HepG2 (cell line): ENCODE measurements around the gene GDF15. TPM values are rescaled to one million over a fixed set of nuclear protein-coding genes. Genes with fewer than 3 reads are reported as not detected.

Experiments used
- BCLAF1 ChIP-seq: fragments of 450-650 bp; IDR thresholded peaks from 2 replicates; pipeline ENCODE4 v1.6.1; 2017; ENCODE audit warnings: mild to moderate bottlenecking
- GPBP1L1 ChIP-seq: sonication (generic); formaldehyde crosslinking; IDR thresholded peaks from 2 replicates; pipeline ENCODE4 v1.5.0; 2020; ENCODE audit warnings: mild to moderate bottlenecking, missing genetic modification reagents
- HES4 ChIP-seq: sonication (generic); formaldehyde crosslinking; IDR thresholded peaks from 2 replicates; pipeline ENCODE4 v1.9.0; 2021; ENCODE audit warnings: mild to moderate bottlenecking, missing genetic modification reagents, borderline replicate concordance
- HMGA1 ChIP-seq: sonication (generic); formaldehyde crosslinking; conservative IDR thresholded peaks from 2 replicates; pipeline ENCODE4 v1.4.0; 2020; ENCODE audit warnings: missing genetic modification reagents
- HMGXB3 ChIP-seq: sonication (generic); formaldehyde crosslinking; IDR thresholded peaks from 2 replicates; pipeline ENCODE4 v1.4.0; 2020; ENCODE audit warnings: missing genetic modification reagents, borderline replicate concordance
- KLF15 ChIP-seq: sonication (generic); formaldehyde crosslinking; IDR thresholded peaks from 2 replicates; pipeline ENCODE4 v1.8.1; 2023; ENCODE audit warnings: borderline replicate concordance, mild to moderate bottlenecking, inconsistent platforms, missing genetic modification reagents, mixed read lengths
- MAFG ChIP-seq: sonication (generic); formaldehyde crosslinking; IDR thresholded peaks from 2 replicates; pipeline ENCODE4 v1.5.1; 2020; ENCODE audit warnings: mild to moderate bottlenecking, missing genetic modification reagents
- MTERF4 ChIP-seq: sonication (generic); formaldehyde crosslinking; IDR thresholded peaks from 2 replicates; pipeline ENCODE4 v1.8.0; 2023; ENCODE audit warnings: mild to moderate bottlenecking, missing genetic modification reagents
- MZF1 ChIP-seq: sonication (generic); formaldehyde crosslinking; IDR thresholded peaks from 2 replicates; pipeline ENCODE4 v1.8.1; 2023; ENCODE audit warnings: mild to moderate bottlenecking, missing genetic modification reagents, borderline replicate concordance
- PRDM10 ChIP-seq: sonication (generic); formaldehyde crosslinking; IDR thresholded peaks from 2 replicates; pipeline ENCODE4 v1.4.0; 2020; ENCODE audit warnings: low read depth, missing genetic modification reagents
- XRCC5 ChIP-seq: fragments of 200-400 bp; formaldehyde crosslinking; optimal IDR thresholded peaks from 2 replicates; pipeline ENCODE3; 2017; ENCODE audit warnings: mild to moderate bottlenecking, low read length
- ZFP1 ChIP-seq: IDR thresholded peaks from 2 replicates; pipeline ENCODE4 v1.6.1; 2016
- ZKSCAN5 ChIP-seq: sonication (generic); formaldehyde crosslinking; IDR thresholded peaks from 2 replicates; pipeline ENCODE4 v1.5.1; 2020; ENCODE audit warnings: mild to moderate bottlenecking, missing genetic modification reagents
- ZNF24 ChIP-seq: fragments of 450-650 bp; IDR thresholded peaks from 2 replicates; pipeline ENCODE4 v1.6.1; 2017; ENCODE audit warnings: antibody characterized with exemption, mild to moderate bottlenecking
- ZNF781 ChIP-seq: sonication (generic); formaldehyde crosslinking; IDR thresholded peaks from 2 replicates; pipeline ENCODE4 v1.5.1; 2020; ENCODE audit warnings: borderline replicate concordance, mild to moderate bottlenecking, missing genetic modification reagents; ENCODE audit errors: not compliant biosample characterization
- polyA plus RNA-seq, 8 experiments: library from polyadenylated mRNA; depleted of rRNA in 3 of 8; stranded (reverse) in 7 of 8; unstranded in 1 of 8; fragments of >200 nt; fragmentation: Illumina TruSeq in 4 of 8; extraction: Trizol in 4 of 8; gene quantifications; 2 replicates each; pipeline versions ENCODE4 v1.2.1 to v1.2.3, GENCODE V29; 2011 to 2016; ENCODE audit warnings: low read depth in 4 of 8, missing spikeins in 1 of 8, mixed read lengths in 1 of 8; ENCODE audit not compliant: insufficient read depth in 1 of 8
- total RNA-seq, 5 experiments: library from RNA; depleted of rRNA; stranded (reverse); fragments of >200 nt; fragmentation: Illumina TruSeq; extraction: Trizol; gene quantifications; 2 replicates each; pipeline ENCODE4 v1.2.3, GENCODE V29; 2016; ENCODE audit warnings: low read depth in 1 of 5

GDF15 gene
- total and polyA plus RNA-seq, 2 of the 13 experiments (the other 11 are each of a cell fraction or from before 2014, with no cell fraction given) = 146 to 422 TPM

DNA sequence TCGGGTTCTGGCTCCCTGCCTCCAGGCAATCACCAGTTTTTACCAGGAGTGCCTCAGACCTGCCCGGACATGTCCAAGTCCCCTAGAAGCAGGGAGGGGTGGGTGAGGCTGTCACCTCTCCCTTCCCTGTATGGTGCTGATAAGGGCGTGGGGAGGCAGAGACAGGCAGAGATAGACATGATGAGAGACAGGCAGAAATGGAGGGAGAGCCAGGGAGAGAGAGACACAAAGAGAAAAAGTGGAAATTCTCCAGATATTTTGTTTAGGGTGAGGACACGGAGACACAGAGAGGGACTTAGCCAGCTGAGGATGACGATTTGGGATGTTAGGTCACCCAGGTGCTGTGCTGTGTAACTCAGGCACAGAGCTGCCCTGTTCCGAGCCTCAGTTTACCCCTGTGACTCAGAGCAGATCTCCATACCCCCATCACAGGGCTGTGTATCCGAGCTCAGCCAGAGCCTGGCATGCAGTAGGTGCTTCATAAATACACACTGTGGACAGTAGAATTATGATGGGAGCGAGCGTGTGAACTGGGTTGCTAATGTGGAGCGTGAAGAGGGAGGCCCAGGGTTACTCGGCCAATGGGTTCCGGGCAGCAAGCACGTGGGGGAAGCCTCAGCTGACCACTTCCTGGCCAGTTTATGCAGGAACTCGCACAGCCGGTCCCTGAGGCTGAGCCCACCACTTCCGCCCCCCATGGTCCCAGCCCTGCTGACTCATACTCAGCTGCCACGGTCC, 11.9 kb upstream of the GDF15 start (continued):
- TF ChIP-seq PRDM10 (CRISPR knock-in tag) = 0 out of 2 replicates have a peak, but pooled peaks have one; percentile 29
- no peak for TF ChIP-seq ZKSCAN5
- no peak for TF ChIP-seq MZF1
- TF ChIP-seq MTERF4 (CRISPR knock-in tag) = no peak
- no peak for TF ChIP-seq GPBP1L1 (CRISPR knock-in tag)
- TF ChIP-seq HMGXB3 = no peak; the same call in 1 of the 2 replicates
- no peak for TF ChIP-seq HMGA1 (CRISPR knock-in tag)
- TF ChIP-seq ZNF781 (CRISPR knock-in tag) = no peak
- TF ChIP-seq BCLAF1 = no peak
- peak; percentile 82 for TF ChIP-seq MAFG (CRISPR knock-in tag)
- TF ChIP-seq ZFP1 (CRISPR knock-in tag) = peak; percentile 74; the same call in 1 of the 2 replicates
- TF ChIP-seq KLF15 = 0 out of 2 replicates have a peak, but pooled peaks have one; percentile 45
- TF ChIP-seq XRCC5 = no peak
- TF ChIP-seq ZNF24 = no peak
- TF ChIP-seq HES4 (CRISPR knock-in tag) = no peak
